GM10266 (cell line): ENCODE data around the gene TXNDC15.
A peak's percentile ranks its signal among the peaks of the same experiment; 100 is the strongest.
"Not testable (repeated sequence)": the region's sequence is repeated elsewhere in the genome, so short reads cannot be mapped to it uniquely, and the experiment has no call there.

Source experiments
- DNase-seq: peaks from one replicate; pipeline ENCODE4 v3.0.0; 2012; ENCODE audit errors: extremely low spot score
- TF ChIP-seq, protein P1 (sequence below): IDR thresholded peaks from 2 replicates; pipeline ENCODE4 v1.5.1; 2012; ENCODE audit warnings: mild to moderate bottlenecking, low read depth; ENCODE audit not compliant: control insufficient read depth, insufficient read depth; ENCODE audit errors: missing control alignments

TXNDC15 gene

DNA sequence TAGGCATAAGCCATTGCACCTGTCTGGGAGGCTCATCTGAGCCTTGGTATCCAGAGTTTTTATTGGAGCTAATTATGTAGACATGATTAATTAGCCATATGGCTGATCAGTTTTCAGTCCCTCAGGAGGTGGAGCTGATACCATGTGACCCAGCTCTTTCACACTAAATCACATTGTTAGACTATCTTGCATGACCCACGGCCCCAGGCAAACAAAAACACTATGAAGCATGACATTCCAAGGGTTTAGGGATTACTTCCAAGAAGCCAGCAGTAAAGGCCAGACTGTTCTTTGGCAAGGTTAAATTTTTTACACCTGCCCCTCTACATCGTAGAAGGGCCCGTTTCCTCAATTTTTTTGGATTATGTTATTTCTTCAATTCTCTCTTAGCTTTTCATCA, 33.4 kb upstream of the TXNDC15 start:
- no peak for DNase-seq
- TF ChIP-seq, protein P1, sequence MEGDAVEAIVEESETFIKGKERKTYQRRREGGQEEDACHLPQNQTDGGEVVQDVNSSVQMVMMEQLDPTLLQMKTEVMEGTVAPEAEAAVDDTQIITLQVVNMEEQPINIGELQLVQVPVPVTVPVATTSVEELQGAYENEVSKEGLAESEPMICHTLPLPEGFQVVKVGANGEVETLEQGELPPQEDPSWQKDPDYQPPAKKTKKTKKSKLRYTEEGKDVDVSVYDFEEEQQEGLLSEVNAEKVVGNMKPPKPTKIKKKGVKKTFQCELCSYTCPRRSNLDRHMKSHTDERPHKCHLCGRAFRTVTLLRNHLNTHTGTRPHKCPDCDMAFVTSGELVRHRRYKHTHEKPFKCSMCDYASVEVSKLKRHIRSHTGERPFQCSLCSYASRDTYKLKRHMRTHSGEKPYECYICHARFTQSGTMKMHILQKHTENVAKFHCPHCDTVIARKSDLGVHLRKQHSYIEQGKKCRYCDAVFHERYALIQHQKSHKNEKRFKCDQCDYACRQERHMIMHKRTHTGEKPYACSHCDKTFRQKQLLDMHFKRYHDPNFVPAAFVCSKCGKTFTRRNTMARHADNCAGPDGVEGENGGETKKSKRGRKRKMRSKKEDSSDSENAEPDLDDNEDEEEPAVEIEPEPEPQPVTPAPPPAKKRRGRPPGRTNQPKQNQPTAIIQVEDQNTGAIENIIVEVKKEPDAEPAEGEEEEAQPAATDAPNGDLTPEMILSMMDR: no peak

DNA sequence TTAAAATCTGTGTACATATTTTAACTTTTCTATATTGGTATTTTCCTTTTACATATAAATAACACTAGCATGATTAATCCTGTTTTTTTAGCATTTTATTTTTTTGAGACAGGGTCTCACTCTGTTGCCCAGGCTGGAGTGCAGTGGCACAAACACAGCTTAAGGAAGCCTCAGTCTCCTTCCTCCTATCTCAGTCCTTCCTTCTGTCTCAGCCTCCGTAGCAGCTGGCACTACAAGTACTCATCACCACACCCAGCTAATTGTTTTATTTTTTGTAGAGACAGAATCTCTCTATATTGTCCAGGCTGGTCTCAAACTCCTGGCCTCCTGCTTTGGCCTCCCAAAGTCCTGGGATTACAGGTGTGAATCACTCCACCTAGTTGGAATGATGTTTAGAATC, 29.9 kb upstream of the TXNDC15 start:
- DNase-seq: no peak
- TF ChIP-seq, protein P1: no peak

DNA sequence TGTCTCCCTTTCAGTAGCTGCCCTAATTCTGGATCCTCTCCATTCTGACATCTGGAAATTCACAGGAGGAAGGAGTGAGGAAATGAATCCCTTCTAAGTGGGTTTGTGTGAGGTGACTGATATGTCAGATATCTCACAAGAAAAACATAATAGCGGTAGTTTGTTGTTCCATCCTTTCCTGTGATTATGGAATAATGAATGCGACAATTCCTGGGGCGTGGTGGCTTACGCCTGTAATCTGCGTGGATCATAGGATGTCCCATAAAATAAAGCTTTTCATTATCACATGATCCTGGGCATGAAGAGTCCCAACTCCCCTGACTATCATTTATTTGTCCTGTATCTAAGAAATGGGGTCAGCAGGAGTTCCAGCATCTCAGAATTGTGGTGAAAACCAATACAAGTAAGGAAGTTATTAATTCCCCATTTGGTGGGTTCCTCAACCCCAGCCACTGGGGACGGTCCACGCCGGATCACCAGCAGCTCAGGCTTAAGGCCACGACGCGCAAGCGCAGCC, 28.8 kb upstream of the TXNDC15 start:
- TF ChIP-seq, protein P1: no peak
- DNase-seq: no peak

DNA sequence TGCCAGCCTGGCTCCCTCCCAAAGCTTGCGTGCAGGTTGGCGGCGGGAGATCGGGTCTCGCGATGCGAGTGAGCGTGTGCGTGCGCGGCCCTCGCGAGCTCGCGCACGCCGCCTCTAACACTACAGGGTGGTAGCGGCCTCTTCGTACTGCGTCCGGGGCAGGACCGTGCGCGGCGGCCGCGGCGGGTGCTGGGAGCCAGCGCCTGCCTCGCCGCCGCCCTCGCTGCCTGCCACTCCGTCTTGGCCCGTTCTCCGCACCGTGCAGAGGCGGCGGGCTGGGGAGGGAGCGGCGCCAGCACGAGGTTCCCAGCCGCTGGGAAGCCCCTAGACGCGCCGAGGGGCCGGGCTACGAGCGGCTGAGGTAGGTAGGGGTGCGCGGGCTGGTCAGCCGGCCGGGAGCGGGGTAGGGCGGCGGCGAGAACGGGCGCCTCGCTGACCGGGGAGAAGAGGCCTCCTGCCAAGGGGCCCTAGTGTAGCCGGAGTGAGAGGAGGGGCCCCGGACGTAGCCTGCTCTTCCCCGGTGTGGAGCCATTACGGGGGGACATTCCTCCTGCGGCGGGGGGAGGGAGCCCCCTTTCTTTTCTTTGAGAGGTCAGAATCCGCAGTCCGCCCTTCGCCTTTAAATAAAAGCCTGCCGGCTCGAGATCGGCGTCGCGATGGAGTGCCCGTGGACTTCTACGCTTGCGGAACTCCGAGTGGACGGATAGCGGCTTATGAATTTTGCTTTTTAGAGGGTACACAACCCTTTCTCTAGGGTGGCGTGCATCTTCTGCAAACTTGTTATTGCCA, 28.1 kb upstream of the TXNDC15 start, which contains the start of gene C5orf24:
Gene C5orf24 (plus strand): TSS at position 117 of the 789 bp plus-strand sequence. CDS start 8,933 bp downstream, outside the sequence.
- TF ChIP-seq, protein P1: no peak

DNA sequence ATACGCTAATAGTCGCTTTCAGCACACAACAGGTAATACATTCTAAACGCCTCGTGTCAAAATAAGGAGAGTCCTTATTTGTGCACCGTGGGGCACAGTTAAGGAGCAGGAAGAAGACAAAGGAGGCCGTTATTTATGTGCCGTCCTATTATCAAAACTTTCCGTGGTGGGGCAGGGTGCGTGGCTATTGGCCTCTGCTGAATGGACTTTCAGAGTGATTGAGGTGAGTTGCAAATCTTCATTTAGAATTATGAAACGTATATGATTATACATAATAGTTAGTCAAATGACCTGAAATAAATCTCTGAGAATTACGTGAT, 27.6 kb upstream of the TXNDC15 start:
- DNase-seq: peak; percentile 30
- TF ChIP-seq, protein P1: no peak

More for the DNA sequence above, 28.1 kb upstream of the TXNDC15 start, which contains the start of gene C5orf24:
- DNase-seq: peak; percentile 92

DNA sequence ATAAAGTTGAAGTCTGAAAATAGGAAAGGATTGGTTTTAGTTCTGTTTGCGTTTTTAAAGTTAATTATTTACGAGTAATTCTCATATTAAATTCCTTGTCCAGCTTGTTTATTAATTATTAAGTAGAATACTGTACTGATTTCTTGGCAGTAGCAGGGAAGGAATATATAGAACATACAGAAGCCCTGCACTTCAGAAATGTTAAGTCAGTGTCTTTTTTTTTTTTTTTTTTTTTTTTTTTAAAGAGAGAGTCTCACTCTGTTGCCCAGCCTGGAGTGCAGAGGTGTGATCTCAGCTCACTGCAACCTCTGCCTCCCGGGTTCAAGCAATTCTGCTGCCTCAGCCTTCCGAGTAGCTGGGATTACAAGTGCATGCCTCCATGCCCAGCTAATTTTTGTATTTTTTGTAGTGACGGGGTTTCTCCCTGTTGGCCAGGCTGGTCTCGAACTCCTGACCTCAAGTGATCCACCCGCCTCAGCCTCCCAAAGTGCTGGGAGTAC, 24.7 kb upstream of the TXNDC15 start:
- not testable (repeated sequence) for DNase-seq

DNA sequence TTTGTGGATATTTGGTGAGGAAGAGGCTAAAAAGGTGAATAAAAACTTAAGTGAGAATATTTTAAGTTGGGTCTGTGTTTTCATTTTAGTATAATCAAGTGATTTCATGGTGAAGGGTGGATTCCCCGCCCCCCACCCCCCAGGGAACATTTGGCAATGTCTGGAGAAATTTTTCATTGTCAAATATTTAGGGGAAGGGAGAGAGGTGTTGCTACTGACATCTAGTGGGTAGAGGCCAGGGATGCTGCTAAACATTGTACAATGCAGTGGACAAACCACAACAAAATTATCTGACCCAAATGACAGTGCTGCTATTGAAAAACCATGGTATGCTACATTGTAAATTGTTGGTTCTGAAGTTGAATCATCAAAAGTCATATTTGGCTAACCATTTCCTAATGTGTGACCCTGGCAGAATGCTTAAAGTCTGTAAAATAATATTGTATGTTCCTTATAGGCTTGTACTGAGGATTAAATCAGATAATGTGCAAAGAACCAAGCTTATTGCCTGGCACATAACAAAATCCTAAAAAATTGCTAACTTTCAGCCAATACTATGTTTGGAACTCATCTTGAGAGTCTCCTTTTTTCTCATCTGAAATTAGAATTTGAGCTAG, 22.8 kb upstream of the TXNDC15 start:
- TF ChIP-seq, protein P1: peak; percentile 40
- DNase-seq: no peak

DNA sequence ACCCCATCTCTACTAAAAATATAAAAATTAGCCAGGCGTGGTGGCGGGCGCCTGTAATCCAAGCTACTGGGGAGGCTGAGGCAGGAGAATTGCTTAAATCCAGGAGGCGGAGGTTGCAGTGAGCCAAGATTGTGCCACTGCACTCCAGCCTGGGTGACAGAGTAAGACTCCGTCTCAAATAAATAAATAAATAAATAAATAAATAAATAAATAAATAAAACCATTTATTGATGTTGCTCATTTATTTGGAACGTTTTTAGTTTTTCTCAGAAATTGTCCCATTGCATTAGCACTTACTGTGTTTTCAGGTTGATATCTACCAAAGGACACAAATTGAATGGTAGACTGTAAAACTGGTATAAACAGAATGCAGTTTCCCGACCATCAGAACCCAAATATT, 17.7 kb upstream of the TXNDC15 start:
- DNase-seq: not testable (repeated sequence)
